Thyroid gland (tissue), 4 donors: Measurements from ENCODE around the gene NUDT14. TPM values are rescaled to one million over a fixed set of nuclear protein-coding genes. Genes with fewer than 3 reads are reported as not detected.

Experiments
- DNase-seq, 2 donors: peaks; one replicate each; pipeline ENCODE4 v3.0.0-alpha.2; 2019
- H3K27ac ChIP-seq, 3 donors: fragments of 200-600 bp; sonication (generic); 1 replicate in 2 of 3; 2 replicates in 1 of 3; pipeline ENCODE4 v1.5.1; 2016 to 2019; ENCODE audit warnings: mild to moderate bottlenecking in 1 of 3, moderate library complexity in 1 of 3
- H3K27me3 ChIP-seq: fragments of 200-600 bp; sonication (generic); one replicate; pipeline ENCODE4 v1.5.1; 2019
- H3K36me3 ChIP-seq, 2 donors: fragments of 200-600 bp; sonication (generic); one replicate each; pipeline ENCODE4 v1.5.1; 2016 to 2019
- H3K4me1 ChIP-seq, 2 donors: fragments of 200-600 bp; sonication (generic); one replicate each; pipeline ENCODE4 v1.5.1; 2017 to 2019
- H3K4me3 ChIP-seq, 3 donors: fragments of 200-600 bp; sonication (generic); replicated peaks in 1 of 3; 1 replicate in 2 of 3; 2 replicates in 1 of 3; pipeline ENCODE4 v1.5.1; 2016; ENCODE audit warnings: mild to moderate bottlenecking in 1 of 3
- H3K9me3 ChIP-seq: fragments of 200-600 bp; sonication (generic); one replicate; pipeline ENCODE4 v1.5.1; 2017
- POLR2A ChIP-seq, 2 donors: fragments of 450-650 bp; IDR thresholded peaks; one replicate each; pipeline ENCODE4 v1.6.1; 2017; ENCODE audit warnings: antibody characterized with exemption in 2 of 2, mild to moderate bottlenecking in 2 of 2, moderate library complexity in 1 of 2
- WGBS, 2 donors: methylation state at CpG; one replicate each; pipeline ENCODE4 v1.1.5; 2017; 5-methylcytosine and 5-hydroxymethylcytosine counted together
- intact Hi-C: fragments of 100-400 bp; cut with DNase I; formaldehyde crosslinking; loops from one replicate; pipeline ENCODE4 v1.15.1; 2023
- total RNA-seq, 4 donors: library from RNA; depleted of rRNA; stranded (reverse); fragments of >200 nt; gene quantifications; one replicate each; pipeline ENCODE4 v1.2.3, GENCODE V29; 2016
- TF ChIP-seq, protein P1 (sequence below), 6 experiments: fragments of 200-600 bp in 3 of 6; fragments of 450-650 bp in 3 of 6; sonication (generic) in 3 of 6; IDR thresholded peaks; one replicate each; pipeline ENCODE4 v1.5.1; 2016 to 2019; ENCODE audit warnings: antibody characterized with exemption in 6 of 6, mild to moderate bottlenecking in 2 of 6, inconsistent platforms in 1 of 6, moderate library complexity in 1 of 6

The NUDT14 gene
- total RNA-seq, 4 donors from 2014 or later: 15.2 to 29.1 (median 20.1) TPM

DNA sequence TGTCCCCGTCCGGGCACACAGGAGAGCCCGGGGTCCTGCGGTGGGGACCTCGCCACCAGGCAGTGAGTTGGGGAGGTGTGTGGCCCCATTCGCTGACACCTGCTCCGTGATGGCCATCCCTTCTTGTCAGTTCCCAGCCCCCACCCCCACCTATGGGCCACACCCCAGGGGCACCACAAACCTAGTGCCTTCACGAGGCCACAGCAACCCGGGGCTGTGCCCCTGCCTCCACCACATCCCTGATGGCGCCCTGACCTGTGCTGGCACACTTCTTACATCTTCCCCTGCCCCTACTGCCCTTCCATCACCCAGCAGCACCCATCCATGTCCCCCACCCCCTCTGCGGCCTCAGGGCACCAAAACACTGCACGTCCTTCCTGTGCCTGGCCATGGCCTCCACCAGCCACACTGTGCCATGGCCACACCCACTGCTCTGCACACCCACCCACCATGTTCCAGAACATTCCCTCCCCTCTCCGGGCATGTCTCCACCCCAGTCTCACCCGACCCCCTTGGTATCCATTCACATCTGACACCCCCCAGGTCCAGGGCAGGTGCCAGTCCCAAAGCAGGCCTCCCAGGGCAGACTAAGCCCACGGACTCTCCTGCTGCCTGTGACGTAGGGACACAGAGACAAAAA lies 37.0 kb downstream of the NUDT14 start:
- Histone ChIP-seq H3K9me3 (no peaks in the 10 kb centered on the region), H3K27ac (no peak overlapping the region), H3K27me3 (no peaks in the 10 kb centered on the region), H3K4me1 (no peaks in the 10 kb centered on the region), H3K4me3 (no peak overlapping the region), H3K36me3 (no peaks in the 10 kb centered on the region)
- no peak for TF ChIP-seq POLR2A (IDR thresholded peaks at IDR 0.05)
- TF ChIP-seq, protein P1, sequence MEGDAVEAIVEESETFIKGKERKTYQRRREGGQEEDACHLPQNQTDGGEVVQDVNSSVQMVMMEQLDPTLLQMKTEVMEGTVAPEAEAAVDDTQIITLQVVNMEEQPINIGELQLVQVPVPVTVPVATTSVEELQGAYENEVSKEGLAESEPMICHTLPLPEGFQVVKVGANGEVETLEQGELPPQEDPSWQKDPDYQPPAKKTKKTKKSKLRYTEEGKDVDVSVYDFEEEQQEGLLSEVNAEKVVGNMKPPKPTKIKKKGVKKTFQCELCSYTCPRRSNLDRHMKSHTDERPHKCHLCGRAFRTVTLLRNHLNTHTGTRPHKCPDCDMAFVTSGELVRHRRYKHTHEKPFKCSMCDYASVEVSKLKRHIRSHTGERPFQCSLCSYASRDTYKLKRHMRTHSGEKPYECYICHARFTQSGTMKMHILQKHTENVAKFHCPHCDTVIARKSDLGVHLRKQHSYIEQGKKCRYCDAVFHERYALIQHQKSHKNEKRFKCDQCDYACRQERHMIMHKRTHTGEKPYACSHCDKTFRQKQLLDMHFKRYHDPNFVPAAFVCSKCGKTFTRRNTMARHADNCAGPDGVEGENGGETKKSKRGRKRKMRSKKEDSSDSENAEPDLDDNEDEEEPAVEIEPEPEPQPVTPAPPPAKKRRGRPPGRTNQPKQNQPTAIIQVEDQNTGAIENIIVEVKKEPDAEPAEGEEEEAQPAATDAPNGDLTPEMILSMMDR (IDR thresholded peaks at IDR 0.05): no peak
- intact Hi-C loops: no loop called here
- WGBS, 2 donors: 95 to 97% methylated on average over 9 to 15 of the region's 16 CpGs
- DNase-seq: no peak

DNA sequence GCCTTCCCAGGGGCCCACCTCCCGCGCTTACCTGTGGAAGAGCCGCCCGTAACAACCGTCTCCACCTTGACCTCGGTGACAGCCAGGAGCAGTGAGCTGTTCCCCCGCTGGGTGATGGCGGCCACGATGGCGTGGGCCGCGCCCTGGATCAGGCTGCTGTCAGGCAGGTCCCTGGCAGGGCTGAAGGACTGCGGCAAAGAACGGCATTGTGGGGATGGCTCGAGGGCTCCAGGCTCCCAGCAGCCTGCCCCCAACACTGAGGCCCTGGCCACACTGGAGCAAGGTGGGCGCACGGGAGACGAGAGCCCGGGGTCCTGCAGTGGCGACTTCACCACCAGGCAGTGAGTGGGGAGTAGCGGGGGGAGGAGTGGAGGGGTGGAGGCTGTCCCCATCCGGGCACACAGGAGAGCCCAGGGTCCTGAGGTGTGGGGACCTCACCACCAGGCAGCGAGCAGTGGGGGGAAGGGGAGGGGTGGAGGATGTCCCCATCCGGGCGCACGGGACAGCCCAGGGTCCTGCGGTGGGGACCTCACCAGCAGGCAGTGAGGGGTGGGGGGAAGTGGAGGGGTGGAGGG lies 37.6 kb downstream of the NUDT14 start:
- Histone ChIP-seq H3K4me1 (no peaks in the 10 kb centered on the region), H3K4me3 (no peak overlapping the region), H3K36me3 (no peaks in the 10 kb centered on the region), H3K9me3 (no peaks in the 10 kb centered on the region), H3K27me3 (no peaks in the 10 kb centered on the region), H3K27ac (no peak overlapping the region)
- intact Hi-C loops: no loop called here
- DNase-seq: no peak
- WGBS, 2 donors: 90 to 94% methylated on average over 2 to 26 of the region's 27 CpGs
- TF ChIP-seq POLR2A (IDR thresholded peaks at IDR 0.05): no peak
- TF ChIP-seq, protein P1 (IDR thresholded peaks at IDR 0.05): no peak

DNA sequence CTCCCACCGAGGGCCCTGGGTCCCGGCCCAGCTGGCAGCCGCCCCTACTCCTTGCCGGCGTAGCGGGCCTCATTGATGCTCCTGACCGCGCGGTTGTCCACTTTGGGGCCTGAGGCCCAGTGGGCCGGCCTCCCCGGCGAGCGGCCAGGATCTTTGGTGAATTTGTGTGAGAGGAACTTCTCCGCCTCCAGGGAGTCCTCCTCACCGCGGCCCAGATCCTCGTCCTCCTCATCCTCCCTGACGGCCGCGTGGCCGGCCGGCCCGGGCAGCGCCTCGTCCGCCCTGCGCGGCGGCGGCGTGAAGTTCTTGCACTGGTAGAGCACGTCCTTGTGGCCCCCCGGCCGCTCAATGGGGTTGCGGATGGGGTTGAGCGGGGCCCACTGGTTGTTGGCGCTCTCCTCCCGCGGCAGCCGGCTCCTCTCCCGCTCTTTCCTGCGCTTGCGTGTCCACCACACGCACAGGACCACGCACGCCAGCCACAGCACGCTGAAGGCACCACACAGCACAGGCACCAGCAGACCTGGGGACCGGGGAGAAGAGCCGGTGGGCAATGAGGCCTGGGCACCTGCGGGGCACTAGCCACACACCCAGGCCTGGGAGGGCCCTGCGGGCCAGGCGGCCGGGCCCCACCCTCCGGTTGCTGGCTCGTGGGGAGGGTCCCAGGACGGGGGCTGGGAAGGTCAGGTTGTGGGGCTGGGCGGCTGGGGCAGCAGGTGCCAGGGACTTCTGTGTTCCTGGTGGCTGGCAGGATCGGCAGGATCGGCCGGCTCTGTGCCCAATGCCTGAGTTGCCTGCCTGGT lies 38.3 kb downstream of the NUDT14 start:
- H3K27me3 ChIP-seq: no peaks in the 10 kb centered on the region
- H3K27ac ChIP-seq: no peak overlapping the region
- intact Hi-C loops: no loop called here
- WGBS, 2 donors: 96% methylated on average over 53 to 54 of the region's 60 CpGs
- H3K9me3 ChIP-seq: no peaks in the 10 kb centered on the region
- DNase-seq: no peak
- no peak overlapping the region for H3K4me3 ChIP-seq
- H3K4me1 ChIP-seq: no peaks in the 10 kb centered on the region
- no peaks in the 10 kb centered on the region for H3K36me3 ChIP-seq
- TF ChIP-seq, protein P1 (IDR thresholded peaks at IDR 0.05): no peak
- no peak for TF ChIP-seq POLR2A (IDR thresholded peaks at IDR 0.05)

DNA sequence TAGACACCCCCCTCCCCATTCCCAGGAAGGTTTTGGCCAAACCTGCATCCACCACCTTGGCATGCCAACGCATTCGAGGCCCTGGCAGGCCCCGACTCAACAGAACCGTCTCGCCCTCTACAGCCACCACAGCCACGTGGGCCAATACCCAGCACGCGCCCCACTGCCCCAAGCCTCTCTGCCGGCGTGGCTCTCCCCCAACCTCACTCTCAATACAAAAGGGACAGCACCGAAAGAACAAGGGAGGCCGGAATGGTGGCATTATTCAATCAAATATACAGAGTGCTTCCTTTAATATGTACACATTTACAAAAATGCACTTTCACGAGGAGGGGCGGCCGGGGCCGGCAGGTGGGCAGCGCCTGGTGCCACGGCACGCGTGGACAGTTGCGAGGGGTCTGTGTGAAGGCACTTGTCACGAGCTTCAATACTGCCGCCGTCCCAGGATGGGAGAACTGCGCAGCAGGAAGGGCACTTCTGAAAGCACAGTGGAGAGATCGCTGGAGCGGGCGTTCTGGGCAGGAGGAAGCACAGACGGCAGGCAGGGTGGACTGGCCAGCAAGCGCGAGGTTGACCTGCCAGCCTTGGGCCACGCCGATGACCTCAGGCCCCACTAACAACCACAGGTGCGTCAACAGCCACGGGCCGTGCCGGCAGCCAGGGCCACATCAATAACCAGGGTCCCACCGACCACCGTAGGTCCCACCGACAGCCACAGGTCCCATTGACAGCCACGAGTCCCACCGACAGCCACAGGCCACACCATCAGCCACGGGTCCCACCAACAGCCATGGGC lies 39.4 kb downstream of the NUDT14 start:
- H3K27ac ChIP-seq: no peak overlapping the region
- no peaks in the 10 kb centered on the region for H3K9me3 ChIP-seq
- H3K27me3 ChIP-seq: no peaks in the 10 kb centered on the region
- no peak for TF ChIP-seq POLR2A (IDR thresholded peaks at IDR 0.05)
- TF ChIP-seq, protein P1 (IDR thresholded peaks at IDR 0.05): no peak
- no peaks in the 10 kb centered on the region for H3K36me3 ChIP-seq
- intact Hi-C loops: no loop called here
- H3K4me3 ChIP-seq: no peak overlapping the region
- no peaks in the 10 kb centered on the region for H3K4me1 ChIP-seq
- 94% methylated on average over 34 to 42 of the region's 43 CpGs for WGBS, 2 donors
- DNase-seq: no peak
